Activated T-helper 2 cell treated with anti-CD3 and anti-CD28 coated beads, Interferon-gamma antibody, Interleukin-2, Interleukin-4, amounts not matched to agents 10 μg/mL and 5 μg/mL and 100 μg/mL, durations not matched to agents 14 hours and 24 hours and 36 hours (primary cell): ENCODE measurements around the gene CPSF7. TPM values are rescaled to one million over a fixed set of nuclear protein-coding genes. Genes with fewer than 3 reads are reported as not detected.
A peak's percentile ranks its signal among the peaks of the same experiment; 100 is the strongest.
"Not testable (repeated sequence)": the region's sequence is repeated elsewhere in the genome, so short reads cannot be mapped to it uniquely, and the experiment has no call there.

Experiments used
- DNase-seq: peaks from one replicate; pipeline ENCODE4 v3.0.0; 2021; ENCODE audit warnings: low spot score
- H3K27ac Mint-ChIP-seq: one replicate; pipeline ENCODE4 v1.8.0; 2021; ENCODE audit warnings: mixed read lengths
- H3K27me3 Mint-ChIP-seq: one replicate; pipeline ENCODE4 v1.8.0; 2021; ENCODE audit warnings: low read depth, mixed read lengths
- H3K36me3 Mint-ChIP-seq: one replicate; pipeline ENCODE4 v1.8.0; 2021; ENCODE audit warnings: low read depth, mixed read lengths
- H3K4me1 Mint-ChIP-seq: one replicate; pipeline ENCODE4 v1.8.0; 2021; ENCODE audit warnings: low read depth, mixed read lengths
- H3K4me3 Mint-ChIP-seq: one replicate; pipeline ENCODE4 v1.8.0; 2021; ENCODE audit warnings: low read depth, mild to moderate bottlenecking, moderate library complexity, mixed read lengths
- H3K9me3 Mint-ChIP-seq: one replicate; pipeline ENCODE4 v1.8.0; 2021; ENCODE audit warnings: mixed read lengths
- intact Hi-C: fragments of 100-400 bp; cut with micrococcal nuclease; formaldehyde crosslinking; loops from one replicate; pipeline ENCODE4 v1.15.1; 2023
- total RNA-seq: library from RNA; stranded (reverse); gene quantifications from 2 replicates; pipeline ENCODE4 v1.2.3, GENCODE V29; 2022

Gene CPSF7
- total RNA-seq, 1 donor from 2014 or later: 123 TPM

GRCh38 chr11:61460474-61460881 is 30.7 kb upstream of the CPSF7 start:
- intact Hi-C loops: no loop called here
- H3K36me3 Mint-ChIP-seq: peaks cover 19% of the 10 kb centered on the region
- H3K4me3 Mint-ChIP-seq: no peak overlapping the region
- H3K9me3 Mint-ChIP-seq: no peaks in the 10 kb centered on the region
- H3K27me3 Mint-ChIP-seq: no peaks in the 10 kb centered on the region
- DNase-seq: no peak
- H3K4me1 Mint-ChIP-seq: no peaks in the 10 kb centered on the region
- H3K27ac Mint-ChIP-seq: no peak overlapping the region

- peaks cover 49% of the 10 kb centered on the region for H3K36me3 Mint-ChIP-seq
- intact Hi-C loops: no loop called here
- H3K27ac Mint-ChIP-seq: no peak overlapping the region
- no peaks in the 10 kb centered on the region for H3K9me3 Mint-ChIP-seq
- H3K27me3 Mint-ChIP-seq: no peaks in the 10 kb centered on the region
- H3K4me1 Mint-ChIP-seq: no peaks in the 10 kb centered on the region
- H3K4me3 Mint-ChIP-seq: no peak overlapping the region
- DNase-seq: no peak
Observed at GRCh38 chr11:61454520-61454919, 24.7 kb upstream of the CPSF7 start.

GRCh38 chr11:61453695-61454094 is 23.9 kb upstream of the CPSF7 start:
- Mint-ChIP-seq H3K27me3 (no peaks in the 10 kb centered on the region), H3K9me3 (no peaks in the 10 kb centered on the region), H3K36me3 (peaks cover 52% of the 10 kb centered on the region), H3K27ac (no peak overlapping the region), H3K4me3 (no peak overlapping the region), H3K4me1 (no peaks in the 10 kb centered on the region)
- DNase-seq: no peak
- intact Hi-C loops: no loop called here

- Mint-ChIP-seq H3K27ac (no peak overlapping the region), H3K4me3 (no peak overlapping the region), H3K27me3 (no peaks in the 10 kb centered on the region), H3K4me1 (peaks cover 2% of the 10 kb centered on the region), H3K36me3 (peaks cover 61% of the 10 kb centered on the region), H3K9me3 (no peaks in the 10 kb centered on the region)
- intact Hi-C loops: no loop called here
- no peak for DNase-seq
Observed at GRCh38 chr11:61452825-61453224, 23.1 kb upstream of the CPSF7 start.

GRCh38 chr11:61448552-61448927 is 18.8 kb upstream of the CPSF7 start:
- DNase-seq: no peak
- peak overlapping the region; percentile 5 for H3K27ac Mint-ChIP-seq
- H3K27me3 Mint-ChIP-seq: no peaks in the 10 kb centered on the region
- intact Hi-C loops: no loop called here
- no peaks in the 10 kb centered on the region for H3K9me3 Mint-ChIP-seq
- H3K4me1 Mint-ChIP-seq: peaks cover 25% of the 10 kb centered on the region
- H3K36me3 Mint-ChIP-seq: peaks cover 70% of the 10 kb centered on the region
- H3K4me3 Mint-ChIP-seq: no peak overlapping the region

- DNase-seq: no peak
- Mint-ChIP-seq H3K4me3 (no peak overlapping the region), H3K27me3 (no peaks in the 10 kb centered on the region)
Observed at GRCh38 chr11:61447601-61448551, 18.1 kb upstream of the CPSF7 start.

GRCh38 chr11:61446211-61446651 is 16.5 kb upstream of the CPSF7 start:
- Mint-ChIP-seq H3K36me3 (peaks cover 80% of the 10 kb centered on the region), H3K27ac (peak overlapping the region; percentile 49), H3K27me3 (no peaks in the 10 kb centered on the region), H3K4me3 (no peak overlapping the region), H3K4me1 (peaks cover 32% of the 10 kb centered on the region), H3K9me3 (peaks cover 5% of the 10 kb centered on the region)
- intact Hi-C loops: loop anchor here (1.0 kb wide), 1 partner anchor 71 kb away; no protein-coding TSS in a partner anchor
- peak; percentile 72 for DNase-seq

More at GRCh38 chr11:61447601-61448551, 18.1 kb upstream of the CPSF7 start:
- peaks cover 5% of the 10 kb centered on the region for H3K9me3 Mint-ChIP-seq
- intact Hi-C loops: no loop called here
- H3K27ac Mint-ChIP-seq: peak overlapping the region; percentile 77
- peaks cover 31% of the 10 kb centered on the region for H3K4me1 Mint-ChIP-seq
- peaks cover 74% of the 10 kb centered on the region for H3K36me3 Mint-ChIP-seq

GRCh38 chr11:61445516-61445915 is 15.7 kb upstream of the CPSF7 start:
- no peak overlapping the region for H3K4me3 Mint-ChIP-seq
- intact Hi-C loops: no loop called here
- DNase-seq: no peak
- peaks cover 5% of the 10 kb centered on the region for H3K9me3 Mint-ChIP-seq
- peaks cover 32% of the 10 kb centered on the region for H3K4me1 Mint-ChIP-seq
- peak overlapping the region; percentile 26 for H3K27ac Mint-ChIP-seq
- peaks cover 82% of the 10 kb centered on the region for H3K36me3 Mint-ChIP-seq
- H3K27me3 Mint-ChIP-seq: no peaks in the 10 kb centered on the region

- H3K27me3 Mint-ChIP-seq: no peaks in the 10 kb centered on the region
- H3K27ac Mint-ChIP-seq: peak overlapping the region; percentile 53
- no peak for DNase-seq
- intact Hi-C loops: no loop called here
- H3K4me1 Mint-ChIP-seq: peaks cover 28% of the 10 kb centered on the region
- H3K9me3 Mint-ChIP-seq: peaks cover 5% of the 10 kb centered on the region
- peaks cover 80% of the 10 kb centered on the region for H3K36me3 Mint-ChIP-seq
- no peak overlapping the region for H3K4me3 Mint-ChIP-seq
Observed at GRCh38 chr11:61442616-61443015, 12.8 kb upstream of the CPSF7 start.

- no peak overlapping the region for H3K4me3 Mint-ChIP-seq
- no peak overlapping the region for H3K27ac Mint-ChIP-seq
- intact Hi-C loops: no loop called here
- peaks cover 5% of the 10 kb centered on the region for H3K9me3 Mint-ChIP-seq
- no peaks in the 10 kb centered on the region for H3K27me3 Mint-ChIP-seq
- H3K4me1 Mint-ChIP-seq: peaks cover 16% of the 10 kb centered on the region
- no peak for DNase-seq
- H3K36me3 Mint-ChIP-seq: peaks cover 76% of the 10 kb centered on the region
Observed at GRCh38 chr11:61439615-61440014, 9.8 kb upstream of the CPSF7 start.

- DNase-seq: no peak
- intact Hi-C loops: no loop called here
- peaks cover 17% of the 10 kb centered on the region for H3K4me1 Mint-ChIP-seq
- H3K27ac Mint-ChIP-seq: no peak overlapping the region
- H3K9me3 Mint-ChIP-seq: no peaks in the 10 kb centered on the region
- no peaks in the 10 kb centered on the region for H3K27me3 Mint-ChIP-seq
- H3K36me3 Mint-ChIP-seq: peaks cover 78% of the 10 kb centered on the region
- no peak overlapping the region for H3K4me3 Mint-ChIP-seq
Observed at GRCh38 chr11:61437496-61437895, 7.7 kb upstream of the CPSF7 start.

- peaks cover 42% of the 10 kb centered on the region for H3K4me1 Mint-ChIP-seq
- intact Hi-C loops: loop anchor here (1.0 to 2.0 kb wide), 2 partner anchors 69 to 98 kb away; partner anchors contain the start of genes DDB1, TKFC and TMEM138
- H3K4me3 Mint-ChIP-seq: peak overlapping the region; percentile 95
- DNase-seq, H3K27me3 Mint-ChIP-seq, H3K9me3 Mint-ChIP-seq: not testable (repeated sequence)
- peak overlapping the region; percentile 97 for H3K27ac Mint-ChIP-seq
- peaks cover 57% of the 10 kb centered on the region for H3K36me3 Mint-ChIP-seq
Observed at GRCh38 chr11:61430839-61431238, 1.1 kb upstream of the CPSF7 start.

- Mint-ChIP-seq H3K27me3 (no peaks in the 10 kb centered on the region), H3K4me1 (peaks cover 46% of the 10 kb centered on the region), H3K36me3 (peaks cover 64% of the 10 kb centered on the region), H3K4me3 (peak overlapping the region; percentile 95), H3K9me3 (no peaks in the 10 kb centered on the region), H3K27ac (peak overlapping the region; percentile 97)
- peak; percentile 68 for DNase-seq
- intact Hi-C loops: loop anchor here (2.0 kb wide), 1 partner anchor 37 kb away; the partner anchor contains the start of gene TMEM216
Observed at GRCh38 chr11:61429346-61429690, 457 bp downstream of the CPSF7 start.
